ENCODE results near the gene MMP24OS. TPM values are rescaled to one million over a fixed set of nuclear protein-coding genes. Genes with fewer than 3 reads are reported as not detected.
A peak's percentile ranks its signal among the peaks of the same experiment; 100 is the strongest.

MMP24OS gene
- total RNA-seq, 6 experiments from 2014 or later = 91.7 to 117 (median 105) TPM

- no peak for TF ChIP-seq CTCF (IDR thresholded peaks at IDR 0.05)
- H3K4me3 Mint-ChIP-seq = no peak overlapping the region
- no peak overlapping the region for H3K27ac Mint-ChIP-seq
- peaks cover 29% of the 10 kb centered on the region for H3K4me1 Mint-ChIP-seq (ENCODE audit: low read depth)
- H3K27me3 Mint-ChIP-seq (ENCODE audit: insufficient read depth) = no peaks in the 10 kb centered on the region; the same call in none of the 2 replicates
- no peak for DNase-seq
- H3K36me3 Mint-ChIP-seq (ENCODE audit: low read depth) = peaks cover 21% of the 10 kb centered on the region
- H3K9me3 Mint-ChIP-seq = no peaks in the 10 kb centered on the region
Measured at GRCh38 chr20:35274172-35275092, 3.5 kb downstream of the MMP24OS start.

- Mint-ChIP-seq H3K27me3 (ENCODE audit: insufficient read depth) (no peaks in the 10 kb centered on the region; the same call in none of the 2 replicates), H3K27ac (no peak overlapping the region), H3K36me3 (ENCODE audit: low read depth) (peaks cover 13% of the 10 kb centered on the region), H3K9me3 (no peaks in the 10 kb centered on the region), H3K4me3 (no peak overlapping the region), H3K4me1 (ENCODE audit: low read depth) (peaks cover 20% of the 10 kb centered on the region)
- no peak for DNase-seq
- TF ChIP-seq CTCF (IDR thresholded peaks at IDR 0.05) = no peak
Measured at GRCh38 chr20:35273449-35274171, 4.3 kb downstream of the MMP24OS start.

GRCh38 chr20:35271904-35272303, 6.0 kb downstream of the MMP24OS start:
- no peak overlapping the region for H3K4me3 Mint-ChIP-seq
- peak; percentile 61 for DNase-seq
- no peaks in the 10 kb centered on the region for H3K9me3 Mint-ChIP-seq
- H3K36me3 Mint-ChIP-seq (ENCODE audit: low read depth) = peaks cover 1% of the 10 kb centered on the region; the same call in 1 of the 2 replicates
- TF ChIP-seq CTCF (IDR thresholded peaks at IDR 0.05) = no peak
- H3K4me1 Mint-ChIP-seq (ENCODE audit: low read depth) = peaks cover 15% of the 10 kb centered on the region
- H3K27ac Mint-ChIP-seq = peak overlapping the region; percentile 25; the same call in 1 of the 2 replicates
- H3K27me3 Mint-ChIP-seq (ENCODE audit: insufficient read depth) = no peaks in the 10 kb centered on the region; the same call in none of the 2 replicates

- no peaks in the 10 kb centered on the region; the same call in 1 of the 2 replicates for H3K27me3 Mint-ChIP-seq (ENCODE audit: insufficient read depth)
- no peak for DNase-seq
- TF ChIP-seq CTCF (IDR thresholded peaks at IDR 0.05) = no peak
- peaks cover 21% of the 10 kb centered on the region for H3K4me1 Mint-ChIP-seq (ENCODE audit: low read depth)
- no peaks in the 10 kb centered on the region for H3K9me3 Mint-ChIP-seq
- H3K4me3 Mint-ChIP-seq = no peak overlapping the region
- H3K27ac Mint-ChIP-seq = peak overlapping the region; percentile 25; the same call in 1 of the 2 replicates
- no peaks in the 10 kb centered on the region for H3K36me3 Mint-ChIP-seq (ENCODE audit: low read depth)
Measured at GRCh38 chr20:35271073-35271882, 6.6 kb downstream of the MMP24OS start.

All from HFFc6 (cell line).